GM04504 (cell line): ENCODE results near the gene OAF.
"Not testable (repeated sequence)": the region's sequence is repeated elsewhere in the genome, so short reads cannot be mapped to it uniquely, and the experiment has no call there.

ENCODE experiments used
- DNase-seq: peaks from one replicate; pipeline ENCODE4 v3.0.0-alpha.2; 2012; ENCODE audit warnings: low read depth

OAF gene

DNA sequence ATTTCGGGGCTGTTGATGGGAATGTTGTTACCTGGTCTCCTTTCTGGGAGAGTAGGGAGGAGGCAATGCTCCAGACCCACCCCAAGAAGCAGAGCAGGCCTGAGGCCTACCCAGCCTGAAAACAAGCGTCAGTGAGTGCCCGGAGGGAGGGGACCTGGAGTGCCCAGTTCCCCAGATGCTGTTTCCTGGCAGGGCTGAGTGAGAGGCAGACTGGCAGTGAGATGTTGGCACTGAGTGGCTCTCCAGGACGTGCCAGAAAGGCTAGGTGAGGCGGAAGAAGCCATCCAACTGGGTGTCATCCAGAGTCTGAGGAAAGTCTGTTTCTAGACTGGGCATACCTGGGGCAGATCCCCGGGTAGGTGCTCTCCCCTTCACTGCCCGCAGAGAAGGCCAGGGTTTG lies 30.4 kb downstream of the OAF start:
- no peak for DNase-seq

DNA sequence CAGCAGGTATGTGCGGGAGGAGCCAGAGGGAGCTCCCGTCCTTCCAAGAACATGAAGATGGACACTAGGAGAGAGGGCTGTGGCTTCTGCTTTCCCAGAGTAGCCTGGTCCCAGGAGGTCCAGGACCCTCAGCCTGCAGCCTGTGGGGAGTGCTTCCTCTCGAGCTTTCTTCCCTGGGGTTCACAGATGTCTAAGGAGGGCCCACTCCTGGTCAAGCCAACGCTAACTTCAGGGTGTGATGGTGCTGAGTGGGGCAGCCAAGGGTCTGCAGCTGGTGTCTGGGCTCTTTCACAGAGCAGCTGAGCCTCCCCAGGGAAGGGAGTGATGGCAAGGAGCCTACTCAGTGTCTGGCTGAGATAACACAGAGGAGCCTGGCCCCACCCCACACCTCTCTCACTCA lies 32.4 kb downstream of the OAF start:
- DNase-seq = no peak

DNA sequence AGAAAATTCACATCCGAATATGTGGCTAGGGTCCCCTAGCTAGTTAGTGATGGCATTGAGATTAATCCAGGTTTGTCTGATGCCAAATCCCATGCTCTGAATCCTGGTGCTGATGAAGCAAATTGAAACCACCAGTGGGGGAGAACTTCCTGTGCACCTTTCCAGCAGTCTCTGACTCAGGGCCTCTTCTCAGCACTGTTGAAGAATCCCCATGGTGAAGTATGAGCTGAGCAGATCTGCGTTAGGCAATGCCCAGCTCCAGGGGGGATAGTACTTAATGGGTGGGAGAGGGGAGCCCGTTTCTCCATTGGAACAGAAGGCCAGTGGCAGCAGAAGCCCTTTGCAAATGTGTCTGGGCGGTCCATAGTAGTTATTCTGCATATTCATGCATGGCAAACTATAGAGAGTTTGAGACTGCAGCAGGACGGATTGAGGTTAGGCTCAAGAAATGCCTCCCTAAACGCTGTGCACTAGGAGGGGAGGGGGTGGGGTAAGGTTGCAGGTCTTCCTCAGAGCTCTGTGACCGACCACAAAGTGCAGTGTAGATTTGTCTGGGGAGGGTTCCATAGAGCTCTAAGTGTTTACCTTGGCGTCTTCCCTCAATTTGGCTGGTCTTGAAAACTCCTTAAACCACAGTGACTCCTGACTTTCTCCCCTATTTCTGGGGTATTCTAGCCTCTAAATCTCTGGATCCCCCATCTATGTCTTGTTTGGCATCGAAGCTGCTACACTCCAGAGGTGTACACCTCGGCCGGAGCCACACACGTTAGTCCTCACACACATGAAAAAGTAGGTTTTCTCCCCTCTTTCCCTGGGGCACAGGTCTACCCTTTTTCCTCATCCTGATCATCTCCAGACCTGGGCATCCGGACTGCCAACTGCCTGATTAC lies 33.9 kb downstream of the OAF start:
- peak; percentile 6 for DNase-seq

DNA sequence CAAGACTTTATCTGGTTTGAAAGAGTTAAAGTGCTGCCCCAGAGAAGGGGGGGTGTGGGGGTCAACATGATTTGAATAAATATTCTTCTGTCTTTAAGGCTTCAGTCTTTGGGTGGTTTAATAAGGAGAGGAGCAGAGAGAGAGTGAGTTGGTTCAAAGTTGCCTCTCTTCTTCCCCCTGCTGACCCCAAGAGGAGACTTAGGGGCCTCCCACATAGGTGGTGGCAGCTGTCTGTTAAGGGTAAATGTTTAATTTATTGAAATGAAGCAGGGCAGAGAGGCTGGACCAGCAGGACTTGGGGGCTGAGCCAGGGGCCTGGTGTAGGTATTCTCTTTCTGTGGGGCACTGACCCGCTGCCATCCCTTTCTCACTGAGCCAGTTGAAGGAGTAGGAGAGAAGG lies 34.6 kb downstream of the OAF start:
- DNase-seq = no peak

DNA sequence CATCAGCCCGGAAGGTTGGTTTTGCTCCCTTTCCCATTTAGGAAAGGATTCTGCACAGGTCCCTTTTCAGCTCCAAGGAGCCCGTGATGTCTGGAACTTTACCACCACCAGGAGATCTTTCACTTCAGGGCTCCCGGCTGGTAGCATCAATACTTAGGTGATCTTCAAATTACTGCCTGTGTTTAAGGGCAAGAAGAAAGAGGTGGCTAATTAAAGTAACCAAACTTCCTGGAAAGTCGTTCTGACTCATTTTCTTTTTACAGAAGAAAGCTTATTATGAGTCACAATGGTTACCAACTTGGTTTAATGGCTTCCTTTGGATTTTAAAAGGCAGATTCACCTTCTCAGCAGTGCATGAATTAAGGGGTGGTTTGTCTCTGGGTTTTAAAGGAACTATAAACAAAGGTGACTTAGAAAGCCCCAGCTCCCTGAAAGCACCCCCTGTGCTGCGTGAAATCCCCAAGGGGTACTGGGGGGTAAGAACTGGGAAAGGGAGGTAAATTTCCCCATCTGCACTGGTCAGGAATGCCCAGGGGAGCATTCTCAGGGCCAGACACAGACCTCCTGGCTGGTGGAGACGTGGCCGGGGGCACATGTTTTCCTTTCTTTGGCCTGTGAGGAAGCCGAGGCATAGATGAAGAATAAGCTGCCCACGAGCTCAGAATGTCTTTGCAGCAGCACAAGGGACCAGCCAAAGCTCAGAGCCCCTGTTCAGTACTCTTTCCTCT lies 37.9 kb downstream of the OAF start:
- DNase-seq = peak; percentile 17

DNA sequence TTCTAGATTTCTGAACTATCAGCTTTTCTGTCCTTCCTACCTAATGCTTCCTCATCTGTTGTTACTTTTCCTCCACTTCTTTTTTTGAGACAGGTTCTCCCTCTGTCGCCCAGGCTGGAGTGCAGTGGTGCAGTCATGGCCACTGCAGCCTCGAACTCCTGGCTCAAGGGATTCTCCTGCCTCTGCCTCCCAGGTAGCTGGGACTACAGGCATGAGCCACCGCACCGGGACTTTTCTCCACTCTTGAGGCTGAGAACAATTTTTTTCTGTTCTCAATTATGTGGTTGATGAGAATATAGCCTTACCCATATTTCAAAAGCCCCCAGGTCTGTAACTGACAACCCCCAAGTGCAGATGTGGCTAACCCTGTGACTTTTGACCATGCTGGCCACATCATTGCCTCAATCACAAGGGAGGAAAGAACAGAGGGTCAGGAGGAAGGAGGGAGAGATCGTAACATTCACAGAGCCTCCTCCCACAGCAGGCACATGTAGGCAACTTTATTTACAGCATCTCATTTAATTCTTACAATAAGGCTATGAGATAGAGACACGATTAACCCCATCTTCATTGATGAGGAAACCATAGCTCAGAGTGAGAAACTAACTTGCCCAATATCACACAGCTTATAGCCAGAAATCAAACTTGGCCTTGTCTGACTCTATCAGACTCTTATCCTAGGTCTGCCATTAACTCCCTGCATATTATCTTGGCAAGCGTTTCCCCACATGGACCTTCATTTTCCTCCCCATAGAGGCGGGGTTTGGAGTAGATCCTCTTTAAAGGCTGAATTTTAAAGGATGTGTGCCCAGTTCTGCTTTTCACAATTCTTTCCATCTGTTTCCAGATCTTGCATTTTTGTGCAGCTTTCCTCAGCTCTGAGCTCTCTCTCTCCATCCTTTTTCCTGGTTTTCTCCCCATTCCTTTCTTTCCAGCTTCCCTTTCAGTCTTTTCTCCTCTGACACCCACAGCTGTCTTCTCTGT lies 38.7 kb downstream of the OAF start:
- DNase-seq = no peak

DNA sequence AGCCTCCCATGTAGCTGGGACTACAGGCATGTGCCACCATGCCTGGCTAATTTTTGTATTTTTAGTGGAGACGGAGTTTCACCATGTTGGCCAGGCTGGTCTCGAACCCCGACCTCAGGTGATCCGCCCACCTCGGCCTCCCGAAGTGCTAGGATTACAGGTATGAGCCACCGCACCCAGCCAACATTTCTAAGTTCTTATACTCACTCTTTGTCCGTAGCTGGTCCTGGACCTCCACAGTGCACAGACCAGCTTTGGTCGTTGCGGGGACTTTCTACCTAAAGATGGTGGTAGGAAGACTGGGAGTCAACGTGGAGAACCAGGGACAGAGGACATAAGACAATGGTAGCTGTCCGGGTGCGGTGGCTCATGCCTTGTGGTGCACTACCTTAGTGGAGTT lies 42.5 kb downstream of the OAF start:
- DNase-seq = not testable (repeated sequence)

DNA sequence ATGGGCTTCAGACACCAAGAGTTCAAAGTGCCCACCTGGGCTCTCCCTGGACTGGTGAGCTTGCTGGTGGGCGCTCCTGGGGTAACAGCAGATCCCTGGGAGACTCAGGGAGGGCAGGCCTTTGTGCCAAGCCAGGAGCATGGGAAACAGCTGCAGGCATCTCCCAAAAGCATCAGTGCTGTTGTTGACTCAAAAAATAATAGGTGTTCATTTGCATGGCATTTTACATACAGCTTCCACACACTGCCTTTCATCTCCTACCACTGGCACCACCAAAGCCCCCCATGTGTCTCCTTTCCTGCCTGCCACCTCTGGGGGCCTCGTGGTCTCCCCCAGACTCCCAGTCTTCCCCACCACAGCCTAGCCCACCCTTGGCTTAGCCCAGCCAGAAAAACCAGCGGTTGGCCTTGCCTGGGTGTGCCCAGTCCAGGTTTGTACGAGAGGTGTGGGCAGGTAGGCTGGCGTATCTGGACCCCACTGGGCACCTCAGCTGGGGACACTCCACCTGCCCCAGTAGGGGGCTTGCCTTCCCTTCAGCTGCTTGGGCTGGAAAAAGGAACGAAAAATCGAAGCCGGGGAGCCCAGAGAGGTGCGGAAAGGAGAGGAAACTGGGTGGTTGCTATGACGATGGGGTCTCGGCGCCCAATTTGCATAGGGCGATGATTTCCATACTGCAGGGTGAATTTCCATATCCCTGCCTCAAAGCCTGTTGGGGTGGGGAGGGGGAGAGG lies 44.1 kb downstream of the OAF start:
- DNase-seq = no peak

DNA sequence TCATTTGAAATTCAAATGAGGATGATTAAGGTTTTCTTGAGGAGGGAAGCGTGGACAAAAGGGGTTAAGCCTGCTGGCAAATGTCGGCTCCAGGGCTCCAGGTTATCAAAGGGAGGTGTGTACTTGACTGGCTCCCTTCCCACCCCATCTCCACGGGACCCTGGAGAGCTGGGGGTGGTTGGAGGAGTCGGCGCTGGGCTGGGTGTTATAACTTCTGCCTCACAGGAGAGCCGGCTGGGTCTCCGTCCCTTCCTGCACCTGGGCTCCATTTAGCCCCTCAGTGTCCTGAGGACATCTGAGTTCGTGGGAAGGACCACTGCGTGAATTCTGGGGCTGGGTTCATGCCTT lies 44.7 kb downstream of the OAF start:
- no peak for DNase-seq

DNA sequence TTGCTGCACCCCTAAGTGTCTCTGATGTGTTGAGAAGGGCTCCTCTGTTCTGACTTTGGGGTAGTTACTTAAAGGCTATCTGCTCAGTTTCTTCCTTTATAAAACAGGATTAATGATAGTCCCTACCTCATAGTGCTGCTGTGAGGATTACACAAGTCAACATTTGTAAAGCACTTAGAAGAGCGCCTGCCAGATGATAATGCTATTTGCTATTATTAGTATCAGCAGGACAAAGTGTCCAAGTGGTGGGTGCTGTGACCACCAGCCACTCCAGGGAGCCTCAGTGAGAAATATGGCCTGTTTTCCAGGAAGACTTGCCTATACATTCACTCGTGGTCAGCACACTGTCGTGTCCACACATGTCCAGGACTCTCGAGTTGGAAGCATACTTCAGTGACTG lies 45.3 kb downstream of the OAF start:
- DNase-seq = no peak

DNA sequence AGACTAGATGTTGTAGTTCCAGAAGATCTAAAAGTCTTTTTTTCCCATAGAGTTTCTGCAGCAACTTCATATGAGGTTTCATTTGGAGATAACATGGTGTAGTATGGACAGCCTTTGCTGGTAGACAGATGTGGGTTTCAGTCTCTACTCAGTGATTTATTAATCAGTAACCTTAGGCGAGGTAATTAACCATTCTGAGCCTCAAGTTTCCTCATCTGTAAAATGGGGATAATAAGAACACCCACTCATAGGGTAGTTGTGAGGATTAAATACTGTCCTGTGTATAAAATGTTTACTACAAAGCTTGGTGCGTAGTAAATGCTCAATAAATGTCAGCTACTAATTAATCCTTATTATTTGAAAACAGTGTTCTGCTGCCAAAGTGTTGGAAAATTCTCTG lies 45.9 kb downstream of the OAF start:
- no peak for DNase-seq

DNA sequence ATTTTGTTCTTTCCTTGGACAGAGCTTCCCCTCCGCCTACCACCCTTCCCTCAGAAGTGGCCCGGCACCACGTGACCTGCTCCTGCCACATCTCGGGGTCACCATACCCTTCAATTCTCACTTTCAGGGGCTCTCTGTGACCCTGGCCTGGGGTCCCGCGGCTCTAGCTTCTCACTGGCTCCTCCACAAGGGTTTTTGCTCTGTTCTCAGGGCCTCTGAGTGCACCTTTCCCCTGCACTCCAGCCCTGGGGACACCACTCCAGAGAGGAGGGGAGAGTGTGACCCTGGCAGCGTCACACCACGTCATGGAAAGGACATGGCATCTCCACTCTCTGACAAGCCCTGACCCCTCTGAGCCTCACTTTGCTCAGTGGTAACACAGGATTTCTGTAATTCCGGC lies 46.5 kb downstream of the OAF start:
- DNase-seq = no peak

DNA sequence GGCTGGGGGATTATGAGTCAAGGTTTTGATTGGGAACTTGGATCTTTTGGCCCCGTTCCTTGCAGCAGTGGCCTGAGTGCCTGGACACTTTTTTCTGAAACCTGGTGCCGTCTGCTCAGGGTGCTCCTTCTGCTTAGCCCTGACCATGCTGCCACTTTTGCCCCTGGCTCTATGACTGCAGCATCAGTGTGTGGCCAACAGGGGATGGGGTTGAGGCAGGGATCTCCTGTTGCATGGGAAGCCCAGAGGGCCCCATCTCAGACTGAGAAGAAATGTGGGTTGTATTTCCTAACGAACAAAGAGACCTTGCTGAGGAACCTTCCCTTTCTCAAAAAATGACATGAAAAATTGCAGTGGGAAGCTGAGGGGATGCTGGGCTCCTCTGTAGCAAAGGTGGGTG lies 47.8 kb downstream of the OAF start:
- no peak for DNase-seq

DNA sequence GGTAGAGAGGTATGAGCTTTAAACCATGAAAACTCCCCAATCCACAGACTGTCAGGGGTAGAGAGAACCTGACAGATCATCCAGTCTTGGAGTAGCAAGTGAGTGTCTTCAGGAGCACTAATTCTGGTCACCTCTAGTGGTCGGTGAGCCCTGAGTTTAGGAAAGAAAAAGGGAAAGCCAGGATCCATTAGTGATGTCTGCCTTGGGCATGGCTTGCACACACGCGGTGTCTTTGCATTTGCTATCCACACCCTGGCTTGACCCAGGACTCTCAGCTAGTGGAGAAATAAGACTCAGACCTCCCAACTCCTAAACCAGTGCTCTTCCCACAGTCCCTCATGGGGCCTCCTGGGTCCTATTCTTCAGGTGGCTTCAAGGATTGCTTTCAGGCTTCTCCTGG lies 48.4 kb downstream of the OAF start:
- no peak for DNase-seq

DNA sequence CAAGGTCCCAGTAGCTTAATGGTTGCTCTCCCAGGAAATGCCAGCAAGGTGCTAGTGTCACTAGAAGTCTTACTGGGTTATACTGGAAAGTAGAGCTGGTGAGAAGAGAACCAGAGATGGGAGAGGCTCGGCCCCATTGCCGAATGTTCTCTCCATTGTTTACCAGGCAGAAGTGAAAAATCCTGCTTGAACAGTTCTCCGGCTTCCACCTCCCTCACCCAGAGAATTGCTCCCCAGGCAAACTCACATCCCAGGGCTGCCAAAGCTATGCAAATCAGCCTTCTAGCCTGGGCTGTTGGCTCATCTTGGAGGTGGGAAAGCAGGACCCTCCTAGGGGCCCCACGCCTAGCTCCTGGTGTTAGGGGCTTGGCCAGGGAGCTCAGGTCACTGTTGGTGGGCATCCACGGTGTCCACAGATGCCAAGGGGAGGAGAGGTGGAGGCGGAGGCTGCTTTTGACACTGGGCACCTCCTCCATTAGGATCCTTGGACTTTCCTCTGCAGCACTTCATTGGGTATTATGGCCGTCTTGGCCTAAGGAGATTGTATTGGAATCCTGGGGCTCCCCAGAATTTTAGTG lies 49.2 kb downstream of the OAF start:
- no peak for DNase-seq

DNA sequence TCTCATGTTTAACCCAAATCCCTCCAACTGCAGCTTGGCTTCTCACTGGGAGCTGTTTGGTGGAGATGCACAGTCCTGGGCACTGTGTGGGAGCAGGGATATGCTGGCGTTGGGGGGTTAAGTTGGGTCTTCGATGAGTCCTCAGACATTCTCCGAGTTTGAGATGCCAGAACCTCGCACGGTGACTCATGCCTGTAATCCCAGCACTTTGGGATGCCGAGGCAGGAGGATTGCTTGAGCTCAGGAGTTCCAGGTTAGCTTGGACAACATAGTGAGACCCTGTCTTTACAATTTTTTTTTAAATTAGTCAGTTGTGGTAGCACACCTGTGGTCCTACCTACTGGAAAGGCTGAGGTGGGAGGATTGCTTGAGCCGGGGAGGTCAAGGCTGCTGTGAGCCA lies 49.8 kb downstream of the OAF start:
- no peak for DNase-seq

DNA sequence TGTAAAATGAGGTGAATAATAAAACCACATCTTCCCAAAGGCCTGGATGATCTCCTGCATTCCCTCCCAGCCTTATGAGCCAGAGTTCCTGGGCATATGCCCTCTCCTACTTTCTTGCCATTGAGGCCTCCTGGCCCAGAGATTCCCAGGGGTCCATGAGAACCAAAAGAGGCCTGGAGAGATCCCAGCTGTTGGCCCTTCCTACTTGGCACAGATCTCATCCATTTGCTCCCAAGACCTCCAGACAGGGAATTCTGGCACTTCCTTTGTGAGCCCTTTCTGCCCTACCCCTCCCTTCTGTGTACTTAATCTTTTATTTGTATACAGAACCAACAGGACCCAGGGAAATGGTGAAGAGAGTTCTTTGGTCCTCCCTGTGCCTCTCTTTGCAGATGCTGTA lies 50.5 kb downstream of the OAF start:
- DNase-seq = no peak

DNA sequence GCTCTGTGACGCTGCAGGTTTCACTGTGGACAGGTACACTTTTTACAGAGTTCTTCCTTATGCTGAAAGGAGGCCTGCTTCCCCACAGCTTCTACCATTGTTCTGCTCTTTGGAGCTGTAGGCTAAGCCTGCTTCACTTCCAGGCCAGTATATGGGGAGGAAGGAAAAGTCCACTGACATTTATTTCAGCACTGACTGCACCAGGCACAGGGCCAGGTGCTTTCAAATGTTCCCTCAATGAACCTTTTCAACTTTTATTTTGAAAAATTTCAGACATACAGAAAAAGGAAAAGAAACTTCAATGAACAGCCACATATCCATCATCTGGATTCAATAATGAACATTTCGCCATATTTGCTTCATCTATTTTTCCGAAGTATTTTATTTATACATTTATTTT lies 51.1 kb downstream of the OAF start:
- no peak for DNase-seq

DNA sequence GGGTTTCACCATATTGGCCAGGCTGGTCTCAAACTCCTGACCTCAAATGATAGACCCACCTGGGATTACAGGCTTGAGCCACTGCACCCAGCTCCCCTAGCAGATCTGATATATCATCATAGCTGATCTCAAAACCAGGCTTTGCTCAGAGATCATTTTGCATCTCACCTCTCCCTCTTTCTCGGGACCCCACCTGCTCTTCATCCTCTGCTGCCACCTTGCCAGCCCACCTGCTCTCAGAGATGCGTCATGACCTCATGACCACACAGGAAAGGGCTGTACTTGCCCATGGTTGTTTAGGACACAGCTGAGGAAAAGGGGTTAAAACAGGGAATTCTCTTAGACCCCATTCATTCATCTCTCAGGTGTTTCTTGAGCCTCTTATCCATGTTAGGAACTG lies 56.5 kb downstream of the OAF start:
- no peak for DNase-seq

DNA sequence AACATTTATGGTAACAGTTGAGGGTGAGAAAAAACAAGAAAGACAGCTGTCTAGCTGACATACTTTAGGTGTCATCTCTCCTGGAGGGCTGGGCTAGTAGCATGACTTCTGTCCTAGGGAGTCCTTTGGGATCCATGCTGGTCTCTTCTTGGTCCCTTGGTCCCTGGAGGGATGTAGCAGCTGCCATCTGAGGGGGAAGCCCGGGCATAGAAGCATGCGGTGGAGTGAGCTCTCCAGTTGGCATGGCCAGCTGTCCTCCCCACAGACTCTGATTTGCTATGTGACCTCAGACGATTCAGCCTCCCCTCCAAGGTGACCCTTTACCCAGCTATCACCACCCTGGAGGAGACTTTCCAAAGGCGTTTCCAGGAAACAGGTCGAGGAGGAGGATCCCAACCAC lies 57.9 kb downstream of the OAF start:
- no peak for DNase-seq

DNA sequence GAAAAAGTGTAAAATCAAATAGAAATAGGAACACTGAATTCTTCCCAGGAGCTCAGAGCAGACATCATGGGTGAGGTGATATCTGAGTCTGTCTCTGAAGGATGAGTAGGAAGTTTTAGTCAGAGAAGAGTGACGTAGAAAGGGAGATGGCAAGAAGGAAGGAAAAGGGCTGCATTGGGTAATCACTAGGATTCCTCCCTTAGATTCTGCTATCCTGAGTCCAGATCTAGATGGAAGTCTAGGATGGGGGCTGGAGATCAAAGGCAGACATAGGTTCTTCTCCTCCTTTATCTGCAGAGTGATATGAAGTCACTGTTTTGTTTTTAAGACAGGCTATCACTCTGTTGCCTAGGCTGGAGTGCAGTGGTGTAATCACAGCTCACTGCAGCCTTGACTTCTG lies 59.6 kb downstream of the OAF start:
- no peak for DNase-seq

DNA sequence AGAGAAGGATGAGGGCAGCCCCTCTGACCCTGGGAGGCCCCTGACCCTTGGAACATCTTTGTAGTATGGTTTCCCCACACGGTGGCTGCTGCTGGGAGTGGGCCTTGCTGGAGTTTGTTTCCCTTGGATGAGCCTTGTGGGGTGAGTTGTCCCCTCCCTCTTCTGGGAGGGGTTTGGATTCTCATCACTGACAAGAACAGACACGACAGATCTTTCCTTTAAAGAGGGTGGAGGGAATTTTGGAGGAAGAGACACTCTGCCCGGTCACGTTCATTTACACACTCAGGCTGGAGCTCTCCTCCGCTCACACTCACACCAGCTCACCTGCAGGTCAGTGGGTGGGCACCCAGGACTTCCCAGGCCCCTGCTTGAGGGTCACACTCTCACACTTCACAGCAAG lies 60.8 kb downstream of the OAF start:
- DNase-seq = no peak
